Measurements from ENCODE around the gene PTPRE. TPM values are rescaled to one million over a fixed set of nuclear protein-coding genes. Genes with fewer than 3 reads are reported as not detected.

The PTPRE gene
- total RNA-seq, 1 experiment from 2014 or later, result 12.3 TPM

DNA sequence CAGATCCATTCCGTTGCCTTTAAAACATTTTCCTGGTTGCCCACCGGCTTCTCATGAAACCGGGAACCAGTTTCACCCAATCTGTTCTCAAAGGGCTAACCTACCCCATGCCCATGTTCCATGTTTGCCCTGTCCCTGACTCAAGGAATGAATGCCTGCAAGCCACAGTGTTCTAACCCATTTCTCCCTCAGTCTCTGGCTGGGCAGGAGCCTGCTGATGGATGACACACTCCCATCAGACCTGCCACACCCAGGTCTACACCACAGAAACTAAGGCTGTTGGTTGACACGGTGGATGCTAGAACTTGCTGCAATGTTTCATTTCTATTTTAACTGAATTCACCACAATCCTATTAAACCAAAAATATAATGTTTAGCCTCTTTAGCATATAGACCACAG, 29.8 kb upstream of the PTPRE start:
- Histone ChIP-seq H3K27ac (ENCODE audit: low read depth, low read length) (no peak overlapping the region), H3K9me3 (ENCODE audit: control insufficient read depth in 1 of 2, insufficient read depth in 1 of 2, low read depth in 1 of 2, low read length in 2 of 2) (no peaks in the 10 kb centered on the region), H3K36me3 (ENCODE audit: control insufficient read depth in 1 of 2, insufficient read depth in 2 of 2, low read length in 2 of 2) (no peaks in the 10 kb centered on the region), H3K27me3 (ENCODE audit: insufficient read depth, low read length) (peaks cover 18% of the 10 kb centered on the region; the same call in 1 of the 2 replicates), H3K4me3 (replicated peaks in 1 of 2; ENCODE audit: low read depth in 1 of 2, low read length in 2 of 2) (no peak overlapping the region), H3K79me2 (ENCODE audit: insufficient read depth, low read length) (no peaks in the 10 kb centered on the region), H3K9me2 (ENCODE audit: insufficient read depth) (no peaks in the 10 kb centered on the region), H2AFZ (ENCODE audit: low read depth, low read length, poor library complexity, severe bottlenecking) (no peak overlapping the region), H4K20me1 (ENCODE audit: insufficient read depth) (no peaks in the 10 kb centered on the region), H3K4me1 (ENCODE audit: control insufficient read depth in 1 of 2, insufficient read depth in 2 of 2, low read length in 2 of 2) (no peaks in the 10 kb centered on the region), H3K4me2 (ENCODE audit: low read length) (no peak overlapping the region), H3K9ac (ENCODE audit: low read length) (no peak overlapping the region)
- ATAC-seq (no peak), DNase-seq (ENCODE audit: low read depth, low spot score) (no peak)
- RAD21 ChIA-PET (ENCODE audit: low non-redundant PET in 1 of 2, low total read pairs in 2 of 2, uncharacterized antibody in 2 of 2, unreplicated experiment in 2 of 2), result no interaction called here
- TF ChIP-seq EZH2 (IDR thresholded peaks at IDR 0.05), result no peak
- no peak for TF ChIP-seq ZBTB33 (IDR thresholded peaks at IDR 0.05; ENCODE audit: extremely low read depth, insufficient replicate concordance, low read length)
- TF ChIP-seq POLR2AphosphoS5 (IDR thresholded peaks at IDR 0.05; ENCODE audit: low read depth, low read length), result no peak
- TF ChIP-seq SRF (IDR thresholded peaks at IDR 0.05; ENCODE audit: low read depth), result no peak
- no peak for TF ChIP-seq EGR1 (IDR thresholded peaks at IDR 0.05; ENCODE audit: low read depth)
- TF ChIP-seq EZH2phosphoT487 (IDR thresholded peaks at IDR 0.05; ENCODE audit: borderline replicate concordance), result no peak
- TF ChIP-seq ELF1 (IDR thresholded peaks at IDR 0.05; ENCODE audit: borderline replicate concordance, low read depth), result no peak
- intact Hi-C loops (cut with micrococcal nuclease), result no loop called here
- no TSS peak for BruUV-seq (replicated peaks)
- CTCF ChIA-PET, result no interaction called here
- POLR2A ChIA-PET, result no interaction called here

- Histone ChIP-seq H3K27ac (ENCODE audit: low read depth, low read length) (no peak overlapping the region), H3K27me3 (ENCODE audit: insufficient read depth, low read length) (peaks cover 18% of the 10 kb centered on the region; the same call in 1 of the 2 replicates), H4K20me1 (ENCODE audit: insufficient read depth) (no peaks in the 10 kb centered on the region), H3K4me3 (replicated peaks in 1 of 2; ENCODE audit: low read depth in 1 of 2, low read length in 2 of 2) (no peak overlapping the region), H3K9me3 (ENCODE audit: control insufficient read depth in 1 of 2, insufficient read depth in 1 of 2, low read depth in 1 of 2, low read length in 2 of 2) (no peaks in the 10 kb centered on the region), H3K4me1 (ENCODE audit: control insufficient read depth in 1 of 2, insufficient read depth in 2 of 2, low read length in 2 of 2) (no peaks in the 10 kb centered on the region), H3K79me2 (ENCODE audit: insufficient read depth, low read length) (no peaks in the 10 kb centered on the region), H3K36me3 (ENCODE audit: control insufficient read depth in 1 of 2, insufficient read depth in 2 of 2, low read length in 2 of 2) (no peaks in the 10 kb centered on the region), H3K9ac (ENCODE audit: low read length) (no peak overlapping the region), H3K4me2 (ENCODE audit: low read length) (no peak overlapping the region), H3K9me2 (ENCODE audit: insufficient read depth) (no peaks in the 10 kb centered on the region), H2AFZ (ENCODE audit: low read depth, low read length, poor library complexity, severe bottlenecking) (no peak overlapping the region)
- TF ChIP-seq EZH2 (IDR thresholded peaks at IDR 0.05), result no peak
- TF ChIP-seq POLR2AphosphoS5 (IDR thresholded peaks at IDR 0.05; ENCODE audit: low read depth, low read length), result no peak
- no peak for TF ChIP-seq ELF1 (IDR thresholded peaks at IDR 0.05; ENCODE audit: borderline replicate concordance, low read depth)
- TF ChIP-seq POLR2A (IDR thresholded peaks at IDR 0.05; ENCODE audit: borderline replicate concordance, extremely low read depth, insufficient read depth, insufficient read length), result no peak
- TF ChIP-seq ZFX (IDR thresholded peaks at IDR 0.05), result no peak
- no peak for TF ChIP-seq EZH2phosphoT487 (IDR thresholded peaks at IDR 0.05; ENCODE audit: borderline replicate concordance)
- TF ChIP-seq REST (IDR thresholded peaks at IDR 0.05; ENCODE audit: low read depth), result no peak
- intact Hi-C loops (cut with micrococcal nuclease), result no loop called here
- RAD21 ChIA-PET (ENCODE audit: low non-redundant PET in 1 of 2, low total read pairs in 2 of 2, uncharacterized antibody in 2 of 2, unreplicated experiment in 2 of 2), result no interaction called here
- POLR2A ChIA-PET, result no interaction called here
- DNase-seq (ENCODE audit: low read depth, low spot score), result no peak
- ATAC-seq, result no peak
- CTCF ChIA-PET, result no interaction called here
- no TSS peak for BruUV-seq (replicated peaks)
Observed at GRCh38 chr10:127877699-127878098, 29.2 kb upstream of the PTPRE start.

All from HCT116 (cell line).